CD4-positive, alpha-beta T cell treated with Interleukin-17A for 1 hour (primary cell): ENCODE data around the gene SSH2.
"Not testable (repeated sequence)": the region's sequence is repeated elsewhere in the genome, so short reads cannot be mapped to it uniquely, and the experiment has no call there.

Source experiments
- DNase-seq: peaks from one replicate; pipeline ENCODE4 v3.0.0-alpha.2; 2020

SSH2 gene, protein sequence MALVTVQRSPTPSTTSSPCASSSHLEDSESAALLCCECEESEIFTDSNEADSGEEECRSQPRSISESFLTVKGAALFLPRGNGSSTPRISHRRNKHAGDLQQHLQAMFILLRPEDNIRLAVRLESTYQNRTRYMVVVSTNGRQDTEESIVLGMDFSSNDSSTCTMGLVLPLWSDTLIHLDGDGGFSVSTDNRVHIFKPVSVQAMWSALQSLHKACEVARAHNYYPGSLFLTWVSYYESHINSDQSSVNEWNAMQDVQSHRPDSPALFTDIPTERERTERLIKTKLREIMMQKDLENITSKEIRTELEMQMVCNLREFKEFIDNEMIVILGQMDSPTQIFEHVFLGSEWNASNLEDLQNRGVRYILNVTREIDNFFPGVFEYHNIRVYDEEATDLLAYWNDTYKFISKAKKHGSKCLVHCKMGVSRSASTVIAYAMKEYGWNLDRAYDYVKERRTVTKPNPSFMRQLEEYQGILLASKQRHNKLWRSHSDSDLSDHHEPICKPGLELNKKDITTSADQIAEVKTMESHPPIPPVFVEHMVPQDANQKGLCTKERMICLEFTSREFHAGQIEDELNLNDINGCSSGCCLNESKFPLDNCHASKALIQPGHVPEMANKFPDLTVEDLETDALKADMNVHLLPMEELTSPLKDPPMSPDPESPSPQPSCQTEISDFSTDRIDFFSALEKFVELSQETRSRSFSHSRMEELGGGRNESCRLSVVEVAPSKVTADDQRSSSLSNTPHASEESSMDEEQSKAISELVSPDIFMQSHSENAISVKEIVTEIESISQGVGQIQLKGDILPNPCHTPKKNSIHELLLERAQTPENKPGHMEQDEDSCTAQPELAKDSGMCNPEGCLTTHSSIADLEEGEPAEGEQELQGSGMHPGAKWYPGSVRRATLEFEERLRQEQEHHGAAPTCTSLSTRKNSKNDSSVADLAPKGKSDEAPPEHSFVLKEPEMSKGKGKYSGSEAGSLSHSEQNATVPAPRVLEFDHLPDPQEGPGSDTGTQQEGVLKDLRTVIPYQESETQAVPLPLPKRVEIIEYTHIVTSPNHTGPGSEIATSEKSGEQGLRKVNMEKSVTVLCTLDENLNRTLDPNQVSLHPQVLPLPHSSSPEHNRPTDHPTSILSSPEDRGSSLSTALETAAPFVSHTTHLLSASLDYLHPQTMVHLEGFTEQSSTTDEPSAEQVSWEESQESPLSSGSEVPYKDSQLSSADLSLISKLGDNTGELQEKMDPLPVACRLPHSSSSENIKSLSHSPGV (N-terminal part only)

GRCh38 chr17:29929533-29930408, at the start of gene SSH2:
Gene SSH2 (minus strand): TSS chr17:29930228. CDS start chr17:29930000, 228 bp downstream.
- peak; percentile 88 for DNase-seq

- no peak for DNase-seq
Measured at GRCh38 chr17:29977836-29978235, 47.8 kb upstream of the SSH2 start.

GRCh38 chr17:29973005-29973404, 43.0 kb upstream of the SSH2 start:
- no peak for DNase-seq

- DNase-seq = no peak
Measured at GRCh38 chr17:29972277-29972676, 42.2 kb upstream of the SSH2 start.

GRCh38 chr17:29968271-29968670, 38.2 kb upstream of the SSH2 start:
- no peak for DNase-seq

DNA sequence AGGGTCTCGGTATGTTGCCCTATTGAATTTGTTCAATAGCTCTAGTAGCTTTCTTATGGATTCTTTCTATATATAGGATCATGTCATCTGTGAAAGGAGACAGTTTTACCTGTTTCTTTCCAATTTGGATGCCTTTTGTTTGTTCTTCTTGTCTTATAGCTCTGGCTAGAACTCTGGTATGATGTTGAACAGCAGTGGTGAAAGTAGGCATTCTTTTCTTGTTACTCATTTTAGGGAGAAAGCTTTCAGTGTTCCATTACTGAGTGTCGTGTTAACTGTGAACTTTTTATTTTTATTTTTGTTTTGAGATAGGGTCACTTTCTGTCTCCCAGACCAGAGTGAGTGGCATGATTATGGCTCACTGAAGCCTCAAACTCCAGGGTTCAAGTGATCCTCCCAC, 32.6 kb upstream of the SSH2 start:
- DNase-seq = no peak

DNA sequence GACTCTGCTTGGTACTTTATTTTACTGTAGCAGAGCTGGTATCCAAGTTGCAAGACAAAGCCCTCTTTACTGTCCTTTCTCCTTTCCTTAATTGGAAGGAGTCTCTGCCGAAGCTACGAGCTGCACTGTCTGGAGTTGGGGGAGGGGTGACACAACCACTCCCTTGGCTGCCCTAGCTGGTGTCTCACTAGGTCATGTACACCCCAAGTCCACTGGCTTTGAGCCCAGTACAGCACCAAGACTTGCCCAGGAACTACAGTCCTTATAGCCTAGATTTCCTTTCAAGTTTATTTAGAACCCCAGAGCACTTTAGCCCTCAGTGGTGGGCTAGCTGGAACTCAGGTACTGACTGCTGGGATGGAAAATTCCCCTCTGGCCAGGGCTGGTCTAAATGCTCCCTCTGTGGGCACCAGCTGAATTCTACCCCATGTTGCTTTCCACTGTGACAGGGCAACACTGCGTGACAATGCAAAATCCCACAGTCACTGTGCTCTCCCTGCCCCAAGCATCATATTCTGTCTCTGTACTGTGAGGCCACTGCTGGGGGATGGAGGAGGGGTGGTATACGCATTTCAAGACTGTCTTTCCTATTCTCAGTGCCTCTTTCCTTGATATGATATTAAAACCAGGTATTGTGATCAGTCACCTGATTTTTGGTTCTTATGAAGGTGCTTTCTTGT, 29.8 kb upstream of the SSH2 start:
- no peak for DNase-seq

DNA sequence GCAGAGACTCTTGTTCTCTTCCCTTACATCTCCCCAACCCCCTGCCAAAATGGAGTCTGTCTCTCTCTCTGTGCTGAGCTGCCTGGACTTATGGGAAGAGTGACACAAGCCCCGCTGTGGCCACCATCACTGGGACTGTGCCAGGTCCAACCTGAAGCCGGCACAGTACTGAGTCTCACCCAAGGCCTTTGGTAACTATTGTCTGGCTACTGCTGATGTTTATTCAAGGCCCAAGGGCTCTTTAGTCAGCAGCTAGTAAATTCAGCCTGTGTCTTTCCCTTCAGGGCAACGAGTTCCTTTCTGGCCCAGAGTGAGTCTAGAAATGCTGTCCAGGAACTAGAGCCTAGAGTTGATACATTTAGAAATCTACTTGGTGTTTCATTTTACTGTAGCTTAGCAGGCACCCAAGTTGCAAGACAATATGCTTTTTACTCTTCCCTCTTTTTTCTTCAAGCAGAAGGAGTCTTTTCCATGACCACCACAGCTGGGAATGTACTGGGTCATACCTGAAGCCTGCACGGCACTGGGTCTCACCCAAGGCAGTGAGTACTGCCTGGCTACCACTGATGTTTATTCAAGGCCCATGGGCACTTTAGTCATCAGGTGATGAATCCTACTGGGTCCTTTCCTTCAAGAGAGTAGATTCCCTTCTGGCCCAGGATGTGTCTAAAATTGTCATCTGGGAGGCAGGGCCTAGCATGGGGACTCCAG, 29.1 kb upstream of the SSH2 start:
- no peak for DNase-seq

- DNase-seq = not testable (repeated sequence)
Measured at GRCh38 chr17:29957488-29957887, 27.5 kb upstream of the SSH2 start.

GRCh38 chr17:29956225-29956624, 26.2 kb upstream of the SSH2 start:
- no peak for DNase-seq

DNA sequence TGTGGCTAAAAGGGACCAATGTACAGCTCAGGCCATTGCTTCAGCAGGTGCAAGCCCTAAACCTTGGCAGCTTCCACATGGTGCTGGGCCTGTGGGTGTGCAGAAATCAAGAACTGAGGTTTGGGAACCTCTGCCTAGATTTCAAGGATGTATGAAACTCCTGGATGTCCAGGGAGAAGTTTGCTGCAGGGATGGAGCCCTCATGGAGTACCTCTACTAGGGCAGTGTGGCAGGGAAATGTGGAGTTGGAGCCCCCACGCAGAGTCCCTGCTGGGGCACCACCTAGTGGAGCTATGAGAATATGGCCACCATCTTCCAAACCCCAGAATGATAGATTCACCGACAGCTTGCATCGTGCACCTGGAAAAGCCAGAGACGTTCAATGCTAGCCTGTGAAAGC, 24.4 kb upstream of the SSH2 start:
- no peak for DNase-seq

DNA sequence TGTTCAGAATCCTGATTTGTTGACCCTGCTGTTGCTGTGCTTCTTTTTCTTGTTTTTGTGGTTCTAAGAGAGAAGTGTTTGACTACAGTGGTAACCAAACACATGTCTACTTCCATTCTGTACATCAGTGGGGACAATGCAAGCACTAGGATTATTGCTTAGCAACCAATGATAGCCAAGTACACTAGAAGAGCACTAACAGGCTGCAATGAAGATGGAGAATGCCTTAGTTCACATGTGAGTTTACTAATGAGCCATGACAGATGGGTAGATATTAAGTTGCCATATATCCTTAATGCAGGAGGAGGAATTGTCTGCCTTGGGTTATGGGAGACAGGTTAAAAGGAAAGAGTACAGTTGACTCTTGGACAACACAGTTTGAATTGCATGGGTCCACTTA, 19.7 kb upstream of the SSH2 start:
- DNase-seq = no peak

DNA sequence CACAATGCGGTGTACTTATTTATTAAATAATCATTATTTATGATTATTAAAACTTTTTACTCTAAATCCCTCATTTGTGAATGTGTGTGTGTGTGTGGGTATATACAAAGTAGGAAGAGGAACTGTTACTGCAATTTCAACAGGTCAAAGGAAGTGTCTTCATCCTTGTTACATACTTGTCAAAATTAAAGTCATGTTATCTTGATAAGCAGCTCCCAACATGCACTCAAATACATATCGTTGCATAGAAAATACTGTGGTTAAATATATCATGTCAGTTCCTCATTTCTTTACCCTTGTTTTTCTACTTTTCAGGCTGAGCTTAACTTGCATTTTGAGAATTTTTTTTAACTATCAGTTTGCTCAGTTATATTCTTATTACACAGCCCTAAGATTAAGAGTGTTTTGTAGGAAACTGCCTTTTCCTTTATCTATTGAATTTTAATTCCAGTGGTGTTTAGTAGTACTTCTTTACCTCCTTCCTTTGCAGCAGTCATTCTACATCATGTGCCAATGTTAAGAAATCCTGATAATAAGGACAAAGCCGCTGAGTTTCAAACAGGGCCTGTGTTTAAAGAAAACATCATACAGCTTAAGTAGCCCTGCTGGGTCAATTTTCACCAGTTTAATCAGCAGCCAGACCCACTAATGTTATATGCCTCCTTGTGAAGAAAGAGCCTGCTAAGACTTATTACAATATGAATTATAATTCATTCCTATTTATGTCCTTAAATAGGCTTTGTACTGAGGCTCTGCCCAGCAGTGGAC, 18.6 kb upstream of the SSH2 start:
- DNase-seq = no peak

GRCh38 chr17:29945281-29945680, 15.3 kb upstream of the SSH2 start:
- no peak for DNase-seq

DNA sequence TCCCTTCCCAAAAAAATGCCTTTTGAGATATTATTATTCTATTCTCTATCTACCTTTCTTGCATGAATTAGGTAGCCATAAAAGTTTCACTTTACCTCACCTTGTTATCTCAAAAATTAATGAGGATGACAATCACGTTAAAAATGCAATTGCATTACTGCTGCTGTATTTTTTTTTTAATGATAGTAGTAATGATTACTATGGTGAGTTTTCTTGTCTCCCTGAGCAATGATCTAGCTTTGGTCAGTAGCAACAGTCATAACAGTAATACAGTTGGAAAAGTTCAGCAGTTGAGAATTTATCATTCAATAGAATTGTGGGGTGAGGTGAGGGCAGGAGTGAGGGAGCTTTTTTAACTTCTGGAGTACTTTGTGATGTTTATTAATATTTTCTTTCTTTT, 11.3 kb upstream of the SSH2 start, which contains the start of gene EFCAB5:
Gene EFCAB5 (plus strand): TSS at position 301 of the 400 bp plus-strand sequence. CDS start 163 bp downstream, outside the sequence.
- no peak for DNase-seq

DNA sequence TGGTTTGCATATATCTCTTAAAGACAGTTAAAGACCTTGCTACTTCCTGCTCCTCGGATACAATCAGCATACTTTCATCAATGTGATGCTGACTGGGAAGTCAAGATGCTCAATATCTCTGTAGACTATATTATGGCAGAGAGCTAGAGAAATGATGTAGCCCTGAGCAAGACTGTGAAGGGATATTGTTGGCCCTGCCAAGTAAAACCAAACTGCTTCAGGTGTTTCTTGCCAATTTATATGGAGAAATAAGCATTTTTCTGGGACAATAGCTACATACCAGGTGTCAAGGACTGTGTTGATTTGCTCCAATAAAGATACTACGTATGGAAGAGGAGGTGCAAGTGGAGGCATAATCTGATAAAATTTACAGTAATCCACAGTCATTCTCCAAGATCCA, 6.7 kb upstream of the SSH2 start:
- no peak for DNase-seq

DNA sequence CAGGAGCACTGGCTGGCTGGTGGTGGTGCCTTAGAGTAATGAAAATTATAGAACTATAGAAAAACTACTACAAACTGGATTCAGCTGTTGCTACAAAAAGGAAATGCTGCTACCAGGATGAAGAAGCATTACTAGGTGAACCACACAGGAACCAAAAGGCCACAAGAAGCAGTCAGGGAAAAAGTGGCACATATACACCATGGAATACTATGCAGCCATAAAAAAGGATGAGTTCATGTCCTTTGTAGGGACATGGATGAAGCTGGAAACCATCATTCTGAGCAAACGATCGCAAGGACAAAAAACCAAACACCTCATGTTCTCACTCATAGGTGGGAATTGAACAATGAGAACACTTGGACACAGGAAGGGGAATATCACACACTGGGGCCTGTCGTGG, 5.9 kb upstream of the SSH2 start:
- not testable (repeated sequence) for DNase-seq

DNA sequence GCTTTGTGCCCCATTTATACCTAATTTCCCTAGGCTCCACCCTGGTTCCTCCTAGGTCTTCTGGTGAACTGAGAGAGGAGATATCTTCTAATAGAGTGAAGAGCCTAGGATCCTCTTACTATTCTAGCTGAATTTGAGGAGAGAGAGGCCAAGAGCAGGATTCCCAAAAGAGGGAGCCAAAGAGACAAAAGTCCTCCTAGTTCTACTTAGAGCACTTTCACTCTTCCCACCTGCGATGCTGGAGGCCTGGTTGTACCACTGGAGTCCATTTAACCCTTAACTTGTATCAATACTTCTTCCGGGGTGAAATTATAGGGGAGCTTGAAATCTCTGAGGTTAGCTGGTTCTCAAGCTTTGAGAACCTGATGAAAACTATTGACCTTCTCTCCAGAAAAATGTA, 3.4 kb upstream of the SSH2 start:
- no peak for DNase-seq

GRCh38 chr17:29931231-29931932, 1.4 kb upstream of the SSH2 start:
- peak; percentile 88 for DNase-seq
